ENCODE measurements around the gene EBNA1BP2. TPM values are rescaled to one million over a fixed set of nuclear protein-coding genes. Genes with fewer than 3 reads are reported as not detected.

The EBNA1BP2 gene
- total and polyA plus RNA-seq, 2 donors (not counting 1 experiment from before 2014, with no cell fraction given) = 10.1 to 27.4 TPM

- Histone ChIP-seq H3K4me2 (replicated peaks; ENCODE audit: low read depth, low read length, poor library complexity, severe bottlenecking) (no peak overlapping the region), H3K4me1 (ENCODE audit: control insufficient read depth in 2 of 2, insufficient read depth in 2 of 2, low read length in 2 of 2) (peaks cover 8 to 9% of the 10 kb centered on the region in 2 donors), H3K27ac (ENCODE audit: low read length in 2 of 2) (no peak overlapping the region), H3K9ac (ENCODE audit: low read length) (no peak overlapping the region), H3K9me3 (ENCODE audit: control extremely low read depth in 1 of 3, control insufficient read depth in 2 of 3, insufficient read depth in 1 of 3, low read length in 2 of 3) (peaks cover 0 to 5% (median 3%) of the 10 kb centered on the region in 3 donors), H4K20me1 (ENCODE audit: control insufficient read depth, insufficient read depth, low read length, poor library complexity, severe bottlenecking) (no peaks in the 10 kb centered on the region), H3K36me3 (replicated peaks in 1 of 2; ENCODE audit: control extremely low read depth in 1 of 2, control insufficient read depth in 1 of 2, extremely low read depth in 1 of 2, insufficient read depth in 2 of 2, low read length in 1 of 2) (no peaks in the 10 kb centered on the region), H3K4me3 (ENCODE audit: control extremely low read depth in 1 of 5, extremely low read depth in 1 of 5, insufficient read depth in 1 of 5, low read depth in 2 of 5, low read length in 4 of 5) (no peak overlapping the region), H3K79me2 (ENCODE audit: control insufficient read depth, insufficient read depth, low read length) (no peaks in the 10 kb centered on the region), H2AFZ (ENCODE audit: insufficient read depth, low read depth, low read length, poor library complexity, severe bottlenecking) (no peak overlapping the region), H3K27me3 (replicated peaks in 1 of 4; ENCODE audit: control extremely low read depth in 1 of 4, control insufficient read depth in 3 of 4, insufficient read depth in 4 of 4, low read length in 3 of 4) (peaks cover 0 to 46% (median 33%) of the 10 kb centered on the region in 4 experiments)
- Mint-ChIP-seq H3K4me1 (peaks cover 11% of the 10 kb centered on the region), H3K4me3 (no peak overlapping the region), H3K9me3 (ENCODE audit: insufficient read depth) (peaks cover 8% of the 10 kb centered on the region), H3K27ac (no peak overlapping the region), H3K27me3 (peaks cover 62% of the 10 kb centered on the region)
- intact Hi-C loops (cut with micrococcal nuclease) = no loop called here
- no peak for TF ChIP-seq CTCF (IDR thresholded peaks at IDR 0.05)
- TF ChIP-seq EZH2 (IDR thresholded peaks at IDR 0.05; ENCODE audit: borderline replicate concordance, insufficient read depth, low read depth, low read length, poor library complexity, severe bottlenecking) = no peak
- ATAC-seq (ENCODE audit: low read depth) (no peak), DNase-seq (no peak)
- CTCF ChIA-PET = no interaction called here
- POLR2A ChIA-PET = no interaction called here
Measured at GRCh38 chr1:43144237-43144636, 27.9 kb downstream of the EBNA1BP2 start.

GRCh38 chr1:43143441-43143888 is 28.6 kb downstream of the EBNA1BP2 start:
- Histone ChIP-seq H2AFZ (ENCODE audit: insufficient read depth, low read depth, low read length, poor library complexity, severe bottlenecking) (no peak overlapping the region), H3K9me3 (ENCODE audit: control extremely low read depth in 1 of 3, control insufficient read depth in 2 of 3, insufficient read depth in 1 of 3, low read length in 2 of 3) (peaks cover 0 to 5% (median 3%) of the 10 kb centered on the region in 3 donors), H4K20me1 (ENCODE audit: control insufficient read depth, insufficient read depth, low read length, poor library complexity, severe bottlenecking) (no peaks in the 10 kb centered on the region), H3K27ac (ENCODE audit: low read length in 2 of 2) (no peak overlapping the region), H3K4me1 (ENCODE audit: control insufficient read depth in 2 of 2, insufficient read depth in 2 of 2, low read length in 2 of 2) (peaks cover 8 to 9% of the 10 kb centered on the region in 2 donors), H3K36me3 (replicated peaks in 1 of 2; ENCODE audit: control extremely low read depth in 1 of 2, control insufficient read depth in 1 of 2, extremely low read depth in 1 of 2, insufficient read depth in 2 of 2, low read length in 1 of 2) (no peaks in the 10 kb centered on the region), H3K9ac (ENCODE audit: low read length) (no peak overlapping the region), H3K79me2 (ENCODE audit: control insufficient read depth, insufficient read depth, low read length) (no peaks in the 10 kb centered on the region), H3K4me2 (replicated peaks; ENCODE audit: low read depth, low read length, poor library complexity, severe bottlenecking) (no peak overlapping the region), H3K27me3 (replicated peaks in 1 of 4; ENCODE audit: control extremely low read depth in 1 of 4, control insufficient read depth in 3 of 4, insufficient read depth in 4 of 4, low read length in 3 of 4) (peaks cover 0 to 39% (median 26%) of the 10 kb centered on the region in 4 experiments), H3K4me3 (ENCODE audit: control extremely low read depth in 1 of 5, extremely low read depth in 1 of 5, insufficient read depth in 1 of 5, low read depth in 2 of 5, low read length in 4 of 5) (no peak overlapping the region)
- Mint-ChIP-seq H3K27me3 (peaks cover 55% of the 10 kb centered on the region), H3K4me3 (no peak overlapping the region), H3K4me1 (peaks cover 9% of the 10 kb centered on the region), H3K9me3 (ENCODE audit: insufficient read depth) (peaks cover 9% of the 10 kb centered on the region), H3K27ac (no peak overlapping the region)
- ChIA-PET CTCF (no interaction called here), POLR2A (no interaction called here)
- 44% methylated on average over 7 of the region's 7 CpGs for WGBS (ENCODE audit: insufficient coverage)
- no peak for DNase-seq
- no peak for ATAC-seq (ENCODE audit: low read depth)
- TF ChIP-seq EZH2 (IDR thresholded peaks at IDR 0.05; ENCODE audit: borderline replicate concordance, insufficient read depth, low read depth, low read length, poor library complexity, severe bottlenecking) (no peak), CTCF (IDR thresholded peaks at IDR 0.05) (no peak)
- intact Hi-C loops (cut with micrococcal nuclease) = no loop called here

All from B cell (primary cell).